MV-4-11 (cell line): ENCODE measurements around the gene CCSER1.
A peak's percentile ranks its signal among the peaks of the same experiment; 100 is the strongest.
"Not testable (repeated sequence)": the region's sequence is repeated elsewhere in the genome, so short reads cannot be mapped to it uniquely, and the experiment has no call there.

Experiments
- DNase-seq: peaks from one replicate; lab custom pipeline; 2025; lab: John Stamatoyannopoulos, UW

Gene CCSER1

GRCh38 chr4:91284480-91284879, 1157.3 kb downstream of the CCSER1 start:
- DNase-seq = no peak

- DNase-seq = no peak
Measured at GRCh38 chr4:91285487-91285886, 1158.3 kb downstream of the CCSER1 start.

GRCh38 chr4:91288702-91289311, 1161.6 kb downstream of the CCSER1 start:
- no peak for DNase-seq

DNA sequence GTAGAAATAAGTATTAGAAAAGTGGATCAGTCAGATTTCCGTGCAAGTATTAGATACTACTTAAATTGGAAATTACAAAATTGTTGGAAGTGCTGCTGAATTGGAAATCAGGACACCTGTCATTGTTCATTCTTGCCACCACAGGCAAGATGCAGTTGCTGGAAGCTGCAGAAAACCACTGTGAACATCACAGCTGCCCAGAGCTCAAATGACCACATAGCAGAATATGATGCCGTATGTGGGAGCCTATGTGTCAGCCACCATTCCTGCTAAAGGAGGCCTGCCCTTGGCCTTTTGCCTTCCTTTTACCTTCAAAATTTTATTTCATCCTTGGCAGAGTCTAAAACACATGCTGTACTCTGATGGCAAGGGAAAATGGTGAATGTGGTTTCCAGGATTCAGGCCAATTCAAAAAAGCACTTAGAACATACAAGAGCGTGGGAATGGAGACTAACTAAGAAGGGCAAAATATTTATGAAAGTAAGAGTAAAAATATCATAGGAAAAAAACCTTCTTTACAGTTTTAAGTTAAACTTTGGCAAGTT, 1171.0 kb downstream of the CCSER1 start:
- DNase-seq = no peak

GRCh38 chr4:91298824-91299223, 1171.6 kb downstream of the CCSER1 start:
- no peak for DNase-seq

DNA sequence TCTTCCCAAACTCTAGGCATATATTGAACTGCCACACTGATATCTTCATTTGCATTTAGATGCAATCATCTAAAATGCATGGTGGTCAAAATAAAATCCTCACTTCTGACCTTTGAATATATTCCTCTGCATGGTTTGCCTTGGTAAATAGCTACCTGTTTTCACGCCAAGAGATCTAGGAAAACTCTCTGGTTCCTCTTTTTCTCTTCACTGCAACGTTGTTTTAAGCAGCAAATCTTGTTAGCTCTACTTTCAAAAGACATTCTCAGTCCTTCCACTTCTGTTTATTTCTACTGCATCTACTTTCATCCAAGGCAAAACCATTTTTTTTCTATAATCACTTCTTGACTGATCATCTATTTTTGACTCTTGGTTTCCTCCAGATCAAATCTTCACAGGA, 1174.9 kb downstream of the CCSER1 start:
- DNase-seq = no peak

DNA sequence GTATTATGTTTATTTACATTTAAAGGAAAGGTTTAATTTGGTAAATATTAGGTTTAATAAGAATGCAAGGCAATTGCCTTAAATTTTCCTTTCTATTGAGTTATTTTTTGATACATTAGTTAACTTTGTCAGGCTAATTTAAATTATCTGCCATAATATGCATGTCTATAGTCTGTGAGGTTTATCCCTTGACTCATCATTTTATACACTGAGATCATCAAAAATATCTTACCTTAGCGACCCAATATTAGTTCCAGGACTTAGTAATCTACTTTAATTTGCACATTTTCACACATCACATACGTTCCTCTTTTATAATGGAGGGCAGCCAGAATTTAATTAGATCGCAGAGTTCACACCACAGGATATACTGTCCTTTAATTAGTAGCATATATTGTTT, 1177.1 kb downstream of the CCSER1 start:
- no peak for DNase-seq

DNA sequence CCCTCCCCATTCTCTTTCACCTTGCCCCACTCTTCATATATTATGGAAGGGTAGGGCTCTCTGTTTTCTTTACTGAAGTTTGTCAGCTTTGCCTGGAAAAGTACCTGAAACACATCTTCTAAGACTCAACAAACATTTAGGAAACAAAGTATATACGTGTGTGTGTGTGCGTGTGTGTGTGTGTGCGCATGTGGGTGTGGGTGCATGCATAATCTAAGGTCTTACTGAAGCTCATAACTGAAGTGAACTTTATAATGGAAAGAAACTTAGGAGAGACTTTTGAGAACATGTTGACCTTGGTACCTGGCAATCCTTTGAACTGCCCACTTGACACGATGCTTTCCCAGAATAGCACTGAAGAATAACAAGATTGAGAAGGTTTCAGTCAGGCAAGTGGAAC, 1190.2 kb downstream of the CCSER1 start:
- no peak for DNase-seq

DNA sequence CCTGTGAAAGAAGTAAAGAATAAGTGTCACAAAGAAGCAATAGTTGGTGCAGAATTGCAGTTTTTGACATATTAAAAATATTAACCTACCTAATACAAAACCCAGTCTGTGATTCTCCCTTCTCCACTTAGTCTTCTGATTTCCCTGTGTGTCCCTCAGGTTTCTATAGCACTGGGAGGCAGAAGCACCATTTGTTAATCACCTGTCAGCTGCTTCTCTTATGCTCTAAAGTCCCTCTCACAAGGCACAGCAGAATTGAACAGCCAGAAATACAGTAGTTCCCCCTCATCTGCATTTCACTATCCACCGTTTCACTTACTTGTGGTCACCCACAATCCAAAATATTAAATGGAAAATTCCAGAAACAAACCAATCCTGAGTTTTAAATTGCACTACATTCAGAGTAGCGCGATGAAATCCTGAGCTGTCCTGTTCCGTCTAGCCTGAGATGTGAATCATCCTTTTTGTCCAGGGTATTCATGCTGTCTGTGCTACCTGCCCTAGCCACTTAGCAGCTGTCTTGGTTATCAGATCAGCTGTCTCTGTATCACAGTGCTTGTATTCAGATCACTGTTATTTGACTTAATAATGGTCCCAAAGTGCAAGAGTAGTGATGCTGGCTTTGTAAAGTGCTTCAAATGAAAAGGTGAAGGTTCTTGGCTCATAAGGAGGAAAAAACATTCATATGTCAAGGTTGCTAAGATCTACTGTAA, 1192.5 kb downstream of the CCSER1 start:
- no peak for DNase-seq

DNA sequence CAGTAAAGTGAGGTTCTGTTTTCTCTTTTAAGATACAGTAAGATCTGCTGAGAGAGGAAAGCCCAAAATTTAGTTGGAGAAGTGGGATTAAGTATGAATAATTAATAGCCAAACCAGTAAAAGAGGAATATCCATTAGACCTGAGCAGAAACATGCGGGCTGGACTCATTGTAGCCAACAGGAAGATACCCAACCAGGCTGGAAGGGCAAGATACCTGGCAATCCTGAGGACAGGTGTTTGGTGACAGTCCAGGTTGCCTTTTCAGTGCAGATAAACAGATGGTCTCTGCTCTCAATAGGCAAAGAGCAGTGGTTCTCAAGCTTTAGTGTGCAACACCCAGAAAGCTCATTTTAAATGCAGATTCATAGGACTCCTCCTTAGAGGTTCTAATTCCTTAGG, 1195.8 kb downstream of the CCSER1 start:
- no peak for DNase-seq

DNA sequence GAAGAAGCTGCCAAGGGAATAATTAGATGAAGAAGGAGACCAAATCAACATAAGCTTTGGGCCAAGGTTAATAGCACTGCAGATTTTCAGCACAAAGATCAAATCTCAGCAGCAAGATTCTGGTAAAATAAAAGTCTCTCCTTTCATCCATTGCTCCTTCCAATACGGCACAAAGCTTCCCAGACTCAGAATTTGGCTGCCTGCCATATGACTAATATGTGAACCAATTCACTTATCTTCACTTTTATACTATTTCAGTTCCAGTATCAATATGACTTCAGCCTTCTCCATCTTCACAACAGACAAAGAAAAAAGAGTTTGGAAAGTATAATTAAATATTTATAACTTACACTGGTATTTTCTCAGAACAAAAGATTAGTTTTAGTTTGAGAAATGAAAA, 1198.3 kb downstream of the CCSER1 start:
- DNase-seq = no peak

- peak; percentile 6 for DNase-seq
Measured at GRCh38 chr4:91326167-91326566, 1199.0 kb downstream of the CCSER1 start.

DNA sequence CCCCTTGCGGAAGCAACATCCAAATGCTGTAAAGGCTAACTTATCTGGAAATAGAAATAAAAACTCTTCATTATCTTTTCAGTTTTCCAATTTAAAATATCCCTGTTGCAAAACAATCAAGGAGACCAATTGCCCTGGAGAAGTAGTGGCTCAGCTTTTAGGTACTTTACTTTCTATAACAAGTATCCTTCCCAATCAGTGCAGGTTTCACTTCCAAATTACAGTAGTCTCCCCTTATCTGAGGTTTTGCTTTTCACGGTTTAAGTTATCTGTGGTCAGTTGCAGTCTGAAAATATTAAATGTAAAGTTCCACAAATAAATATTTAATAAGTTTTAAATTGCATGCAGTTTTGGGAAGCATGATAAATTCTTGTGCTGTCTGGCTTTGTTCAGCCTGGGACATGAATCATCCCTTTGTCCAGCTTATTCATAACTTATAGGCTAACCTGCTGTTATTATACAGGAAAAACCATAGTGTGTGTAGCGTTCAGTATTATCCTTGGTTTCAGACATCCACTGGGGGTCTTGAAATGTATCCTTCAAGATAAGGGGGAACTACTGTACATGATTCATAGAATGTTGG, 1203.5 kb downstream of the CCSER1 start:
- no peak for DNase-seq

- no peak for DNase-seq
Measured at GRCh38 chr4:91340822-91341221, 1213.6 kb downstream of the CCSER1 start.

GRCh38 chr4:91345632-91346031, 1218.4 kb downstream of the CCSER1 start:
- DNase-seq = peak; percentile 50

DNA sequence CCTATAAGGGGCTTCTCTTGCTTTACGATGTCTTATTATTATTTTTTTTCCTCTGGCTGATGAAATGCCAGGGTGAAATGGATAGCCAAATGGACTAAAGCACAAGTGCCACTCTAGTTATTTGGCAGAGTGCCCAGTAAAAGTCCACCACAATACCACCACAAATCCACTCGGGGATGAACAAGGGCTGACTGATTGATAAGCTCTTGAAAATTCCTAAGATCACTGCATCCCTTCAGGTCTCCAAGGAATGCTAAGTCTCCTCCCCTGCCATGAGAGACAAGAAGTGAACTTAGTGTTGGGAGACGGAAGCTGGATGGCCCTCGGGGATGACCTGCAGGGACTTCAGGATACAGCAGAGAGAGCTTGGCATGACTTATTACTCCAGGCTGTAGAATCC, 1229.3 kb downstream of the CCSER1 start:
- DNase-seq = not testable (repeated sequence)

GRCh38 chr4:91358016-91358415, 1230.8 kb downstream of the CCSER1 start:
- not testable (repeated sequence) for DNase-seq

DNA sequence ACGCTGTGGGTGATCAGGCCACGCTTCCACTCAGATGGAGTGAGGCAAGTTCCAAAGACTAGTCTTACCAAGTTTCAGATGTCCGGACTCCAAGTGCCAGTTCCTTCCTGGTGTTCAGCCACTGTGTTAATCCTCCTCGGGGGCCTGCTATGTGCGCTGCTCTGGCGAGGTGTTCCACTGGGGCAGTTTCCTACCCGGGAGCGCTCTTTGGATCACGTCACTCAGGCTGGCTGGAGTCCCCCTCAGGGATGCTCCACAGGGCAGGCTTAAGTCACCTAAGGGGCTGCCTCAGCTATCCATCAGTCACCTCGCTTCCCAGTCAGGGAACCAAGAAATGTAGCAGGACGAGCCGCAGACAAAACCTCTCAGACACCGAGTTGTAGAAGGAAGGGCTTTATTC, 1231.4 kb downstream of the CCSER1 start:
- DNase-seq = not testable (repeated sequence)

GRCh38 chr4:91359041-91360031, 1232.1 kb downstream of the CCSER1 start:
- no peak for DNase-seq

GRCh38 chr4:91362125-91362524, 1234.9 kb downstream of the CCSER1 start:
- no peak for DNase-seq

- no peak for DNase-seq
Measured at GRCh38 chr4:91366554-91366953, 1239.4 kb downstream of the CCSER1 start.

DNA sequence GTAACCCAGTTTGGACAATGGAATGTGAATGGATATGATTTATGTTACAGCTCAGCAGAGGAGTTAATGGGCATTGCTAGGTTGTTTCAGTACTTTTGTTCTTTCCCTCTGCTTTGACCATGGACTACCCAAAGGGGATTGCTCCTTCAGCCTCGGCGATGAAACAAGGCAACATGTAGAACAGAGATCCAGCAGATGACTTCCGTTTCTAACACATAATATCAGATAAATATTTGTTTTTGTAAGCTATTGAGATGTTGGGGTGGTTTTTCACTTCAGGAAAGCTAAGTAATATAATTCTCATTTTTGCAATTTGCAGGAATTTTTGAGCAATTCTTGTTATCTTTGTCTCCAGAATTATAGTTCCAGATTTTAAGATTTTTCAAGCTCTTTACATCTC, 1241.9 kb downstream of the CCSER1 start:
- DNase-seq = no peak
